ENCODE data around the gene FANCM. TPM values are rescaled to one million over a fixed set of nuclear protein-coding genes. Genes with fewer than 3 reads are reported as not detected.

Gene FANCM
- total RNA-seq, 1 donor from 2014 or later: 13.4 TPM

DNA sequence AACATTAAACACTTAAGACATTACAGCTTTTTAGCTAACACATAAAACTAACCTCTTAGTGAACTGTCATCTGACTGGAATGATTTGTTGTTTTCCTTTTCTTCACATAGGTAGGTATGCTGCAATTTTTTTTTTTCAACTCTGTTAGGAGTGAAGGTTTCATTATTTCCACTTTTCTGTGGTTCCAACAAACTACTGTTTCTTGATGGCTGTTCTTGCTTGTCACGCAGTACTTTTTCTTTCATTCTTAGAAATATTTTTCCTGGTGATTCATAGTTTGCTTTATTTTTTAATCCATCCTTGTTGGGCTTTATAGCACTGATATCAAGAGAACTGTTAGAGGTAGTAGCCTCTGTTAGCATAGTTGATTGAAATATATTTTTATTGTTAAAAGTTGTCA is 111.0 kb downstream of the FANCM start:
- DNase-seq (no peak), ATAC-seq (ENCODE audit: low read depth) (no peak)
- ChIA-PET POLR2A (interaction anchor here (1.0 kb wide), 1 partner anchor 110 kb away, joined by 4 read pairs; the partner anchor contains the start of gene FANCM), CTCF (no interaction called here)
- Mint-ChIP-seq H3K9me3 (no peaks in the 10 kb centered on the region), H3K36me3 (ENCODE audit: low read depth) (peaks cover 13% of the 10 kb centered on the region), H3K4me3 (no peak overlapping the region), H3K27ac (no peak overlapping the region), H3K27me3 (no peaks in the 10 kb centered on the region), H3K4me1 (peaks cover 33% of the 10 kb centered on the region)
- TF ChIP-seq, protein P1, sequence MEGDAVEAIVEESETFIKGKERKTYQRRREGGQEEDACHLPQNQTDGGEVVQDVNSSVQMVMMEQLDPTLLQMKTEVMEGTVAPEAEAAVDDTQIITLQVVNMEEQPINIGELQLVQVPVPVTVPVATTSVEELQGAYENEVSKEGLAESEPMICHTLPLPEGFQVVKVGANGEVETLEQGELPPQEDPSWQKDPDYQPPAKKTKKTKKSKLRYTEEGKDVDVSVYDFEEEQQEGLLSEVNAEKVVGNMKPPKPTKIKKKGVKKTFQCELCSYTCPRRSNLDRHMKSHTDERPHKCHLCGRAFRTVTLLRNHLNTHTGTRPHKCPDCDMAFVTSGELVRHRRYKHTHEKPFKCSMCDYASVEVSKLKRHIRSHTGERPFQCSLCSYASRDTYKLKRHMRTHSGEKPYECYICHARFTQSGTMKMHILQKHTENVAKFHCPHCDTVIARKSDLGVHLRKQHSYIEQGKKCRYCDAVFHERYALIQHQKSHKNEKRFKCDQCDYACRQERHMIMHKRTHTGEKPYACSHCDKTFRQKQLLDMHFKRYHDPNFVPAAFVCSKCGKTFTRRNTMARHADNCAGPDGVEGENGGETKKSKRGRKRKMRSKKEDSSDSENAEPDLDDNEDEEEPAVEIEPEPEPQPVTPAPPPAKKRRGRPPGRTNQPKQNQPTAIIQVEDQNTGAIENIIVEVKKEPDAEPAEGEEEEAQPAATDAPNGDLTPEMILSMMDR (IDR thresholded peaks at IDR 0.05): no peak
- intact Hi-C loops (cut with micrococcal nuclease): no loop called here

DNA sequence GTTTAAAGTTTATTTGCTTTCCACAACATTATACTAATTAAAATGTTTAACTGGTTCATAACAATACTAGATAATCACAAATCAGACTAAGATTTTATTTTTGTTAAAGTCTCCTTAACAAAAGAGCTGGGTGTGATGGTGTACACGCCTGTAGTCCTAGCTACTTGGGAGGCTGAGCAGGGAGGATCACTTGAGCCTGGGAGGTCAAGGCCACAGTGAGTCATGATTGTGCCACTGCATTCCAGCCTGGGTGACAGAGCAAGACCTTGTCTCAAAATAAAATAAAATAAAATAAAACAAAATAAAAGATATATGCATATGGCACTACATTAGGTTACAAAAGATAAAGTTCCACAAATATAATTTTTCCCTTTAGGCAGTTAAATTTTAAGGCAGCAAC is 111.7 kb downstream of the FANCM start:
- POLR2A ChIA-PET: no interaction called here
- H3K36me3 Mint-ChIP-seq (ENCODE audit: low read depth): peaks cover 5% of the 10 kb centered on the region
- DNase-seq (no peak), ATAC-seq (ENCODE audit: low read depth) (no peak)
- CTCF ChIA-PET: no interaction called here
- H3K4me3 Mint-ChIP-seq: no peak overlapping the region
- H3K9me3 Mint-ChIP-seq: no peaks in the 10 kb centered on the region
- H3K4me1 Mint-ChIP-seq: peaks cover 34% of the 10 kb centered on the region
- H3K27ac Mint-ChIP-seq: no peak overlapping the region
- no peaks in the 10 kb centered on the region for H3K27me3 Mint-ChIP-seq
- intact Hi-C loops (cut with micrococcal nuclease): no loop called here
- TF ChIP-seq, protein P1 (IDR thresholded peaks at IDR 0.05): no peak

DNA sequence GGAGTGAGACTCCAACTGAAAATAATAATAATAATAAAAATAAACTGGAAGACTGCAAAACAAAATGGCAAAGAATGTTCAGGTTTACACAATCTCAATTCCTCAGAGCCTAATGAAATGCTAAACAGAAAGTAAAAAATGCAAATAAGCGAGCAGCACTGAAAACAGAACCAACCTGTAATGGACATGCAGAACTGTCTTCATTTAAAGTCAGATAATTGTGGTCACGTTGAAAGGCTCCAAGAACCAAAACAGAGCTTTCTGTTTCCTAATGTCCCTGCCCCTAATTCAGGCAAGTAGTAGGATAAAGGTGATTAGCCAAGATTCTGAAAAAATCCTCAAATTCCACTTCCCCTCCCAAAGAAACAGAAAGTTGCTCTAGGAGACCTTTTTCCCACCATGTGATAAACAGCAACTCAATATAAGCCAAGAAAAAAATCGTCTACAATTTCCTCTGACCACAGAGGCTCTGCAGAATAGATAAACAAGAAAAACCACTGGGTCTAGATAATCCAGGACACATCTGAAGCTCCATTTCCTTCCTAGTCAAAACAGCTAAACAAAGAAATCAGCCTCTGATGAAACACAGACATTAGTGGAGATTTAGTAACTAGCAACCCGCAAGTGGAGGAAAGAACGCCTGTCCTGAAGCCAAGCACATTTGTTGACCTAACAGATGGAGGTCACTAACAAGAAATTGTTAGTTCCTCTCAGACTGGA is 114.3 kb downstream of the FANCM start:
- H3K27me3 Mint-ChIP-seq: no peaks in the 10 kb centered on the region
- no peak for DNase-seq
- CTCF ChIA-PET: no interaction called here

More for the DNA sequence above, 114.3 kb downstream of the FANCM start:
- Mint-ChIP-seq H3K9me3 (no peaks in the 10 kb centered on the region), H3K36me3 (ENCODE audit: low read depth) (peaks cover 6% of the 10 kb centered on the region), H3K27ac (peak overlapping the region; percentile 70), H3K4me3 (peak overlapping the region; percentile 52), H3K4me1 (peaks cover 38% of the 10 kb centered on the region)
- TF ChIP-seq, protein P1 (IDR thresholded peaks at IDR 0.05): no peak
- no peak for ATAC-seq (ENCODE audit: low read depth)
- POLR2A ChIA-PET: no interaction called here
- intact Hi-C loops (cut with micrococcal nuclease): no loop called here

Other genes with a start within 250 kb of the FANCM start
- 18.1 and 25.3 TPM in 2 replicates for gene KLHL28, start 174.0 kb upstream of the FANCM start, total RNA-seq
- 12.7 and 16.9 TPM in 2 replicates for gene TOGARAM1, start 173.7 kb upstream of the FANCM start, total RNA-seq
- 46.0 and 53.4 TPM in 2 replicates for gene PRPF39, start 51.8 kb upstream of the FANCM start, total RNA-seq
- 54.8 and 58.3 TPM in 2 replicates for gene FKBP3, start 1.4 kb upstream of the FANCM start, total RNA-seq
- 38.8 and 47.1 TPM in 2 replicates for gene MIS18BP1, start 117.3 kb downstream of the FANCM start, total RNA-seq